Measurements from ENCODE around the gene DNTT. TPM values are rescaled to one million over a fixed set of nuclear protein-coding genes. Genes with fewer than 3 reads are reported as not detected.

The DNTT gene
- total RNA-seq, 4 donors from 2014 or later: not detected

DNA sequence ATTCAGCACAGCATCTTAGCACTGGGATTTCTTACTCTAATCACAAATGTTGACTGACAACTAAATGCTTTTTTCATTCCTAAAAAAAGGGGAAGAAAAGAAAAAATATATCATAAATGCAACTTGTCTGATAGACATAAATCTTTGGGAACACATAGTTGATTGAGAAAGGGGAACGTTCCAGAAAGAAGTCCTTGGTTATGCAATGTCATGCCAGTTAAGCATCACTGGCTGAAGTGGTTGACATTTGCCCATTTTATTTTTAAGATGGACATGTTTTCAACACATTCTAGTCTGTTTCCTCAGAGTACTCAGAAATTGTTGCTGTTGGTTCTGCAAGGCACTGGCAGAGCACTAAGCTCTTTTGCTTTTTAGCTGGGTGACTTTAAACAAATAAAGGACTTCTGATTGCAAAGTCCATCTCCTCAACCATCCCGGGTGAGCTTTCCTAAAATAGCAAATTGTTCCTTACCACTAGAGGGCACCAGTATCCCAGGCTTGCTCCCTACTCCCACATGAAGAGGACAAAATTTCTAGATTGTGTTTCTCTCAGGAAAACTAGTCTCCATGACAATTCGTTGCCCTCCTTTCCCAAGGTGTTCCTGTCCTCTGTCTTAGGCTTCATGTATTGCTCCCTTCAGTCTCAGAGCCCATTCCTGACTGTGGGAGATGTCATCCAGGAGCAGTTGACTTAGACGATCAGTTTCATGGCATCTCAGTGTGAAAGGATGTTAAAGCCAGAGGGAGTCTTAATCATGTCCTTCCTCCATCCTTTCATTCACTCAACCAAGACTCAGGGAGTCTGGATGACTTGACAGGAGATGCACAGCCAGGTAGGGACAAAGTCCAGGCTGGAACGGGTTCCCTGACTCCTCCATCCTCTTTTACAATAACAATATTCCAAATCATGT lies 30.6 kb downstream of the DNTT start:
- no peak for TF ChIP-seq CTCF (IDR thresholded peaks at IDR 0.05)
- DNase-seq (ENCODE audit: low spot score) (no peak), ATAC-seq (ENCODE audit: low FRiP score) (no peak)

- no peak for DNase-seq (ENCODE audit: low spot score)
- no peak for TF ChIP-seq CTCF (IDR thresholded peaks at IDR 0.05)
- ATAC-seq (ENCODE audit: low FRiP score): no peak
Observed at GRCh38 chr10:96337106-96337505, 32.9 kb downstream of the DNTT start.

- ATAC-seq (ENCODE audit: low FRiP score) (no peak), DNase-seq (ENCODE audit: low spot score) (no peak)
- TF ChIP-seq CTCF (IDR thresholded peaks at IDR 0.05): no peak
Observed at GRCh38 chr10:96338279-96338925, 34.2 kb downstream of the DNTT start.

- no peak for TF ChIP-seq CTCF (IDR thresholded peaks at IDR 0.05)
- ATAC-seq (ENCODE audit: low FRiP score) (no peak), DNase-seq (ENCODE audit: low spot score) (no peak)
Observed at GRCh38 chr10:96339383-96339782, 35.1 kb downstream of the DNTT start.

DNA sequence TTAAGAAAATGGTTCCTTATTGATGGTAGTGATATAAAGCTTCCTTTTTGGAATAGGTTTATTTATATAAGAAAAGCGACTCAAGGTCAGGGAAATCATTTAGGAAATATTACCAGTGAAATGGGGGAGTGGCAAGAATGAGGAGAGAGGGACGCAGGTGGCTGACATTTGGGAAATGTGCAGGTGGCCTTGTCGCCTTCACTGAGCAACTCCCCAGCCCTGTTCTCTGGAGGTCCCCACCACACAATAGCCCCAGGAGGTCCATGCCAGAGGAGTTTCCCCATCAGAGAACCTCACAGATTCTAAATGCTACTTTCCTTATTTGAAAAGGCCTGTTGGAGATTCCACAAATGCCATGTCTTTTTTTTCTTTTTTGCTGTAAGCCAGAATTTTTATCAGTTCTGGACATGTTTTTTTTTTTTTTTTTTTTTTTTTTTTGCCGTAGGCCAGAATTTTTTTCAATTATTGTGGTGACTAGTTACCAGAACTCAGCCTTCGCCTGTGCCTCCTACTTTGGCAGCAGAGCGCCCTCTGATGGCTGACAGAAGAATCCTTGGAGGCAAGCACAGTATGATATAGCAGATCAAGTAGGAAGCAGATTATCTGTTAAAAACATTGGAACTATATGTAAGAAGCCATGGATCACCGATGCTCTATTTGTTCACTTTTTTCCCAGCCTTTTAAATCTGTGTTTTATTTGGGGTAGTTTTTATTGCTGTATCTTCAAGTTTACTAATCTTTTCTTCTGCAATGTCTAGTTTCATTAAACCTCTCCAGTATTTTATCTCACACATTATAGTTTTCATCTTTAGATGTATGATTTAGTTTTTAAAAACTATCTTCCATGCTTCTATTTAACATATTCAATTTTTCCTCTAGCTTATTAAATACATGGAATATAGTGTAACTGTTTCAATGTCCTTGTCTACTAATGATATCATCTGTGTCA lies 36.0 kb downstream of the DNTT start:
- TF ChIP-seq CTCF (IDR thresholded peaks at IDR 0.05): no peak
- DNase-seq (ENCODE audit: low spot score) (no peak), ATAC-seq (ENCODE audit: low FRiP score) (no peak)

GRCh38 chr10:96341219-96342182 lies 37.3 kb downstream of the DNTT start:
- ATAC-seq (ENCODE audit: low FRiP score): no peak
- no peak for DNase-seq (ENCODE audit: low spot score)
- TF ChIP-seq CTCF (IDR thresholded peaks at IDR 0.05): no peak
